H9 (cell line): ENCODE results near the gene COPE. TPM values are rescaled to one million over a fixed set of nuclear protein-coding genes. Genes with fewer than 3 reads are reported as not detected.

Experiments
- DNase-seq: peaks from one replicate; pipeline ENCODE4 v3.0.0-alpha.2; 2017
- H2AFZ ChIP-seq: one replicate; pipeline ENCODE4 v1.6.1; 2013; ENCODE audit warnings: mild to moderate bottlenecking, low read length, control low read depth, moderate library complexity
- H2AK5ac ChIP-seq: 2 replicates; pipeline ENCODE4 v1.6.1; 2013; ENCODE audit warnings: low read length, control low read depth, mixed read lengths; ENCODE audit not compliant: insufficient read length
- H2BK120ac ChIP-seq: one replicate; pipeline ENCODE4 v1.6.1; 2013; ENCODE audit warnings: low read depth, mild to moderate bottlenecking, low read length, control low read depth, inconsistent platforms; ENCODE audit not compliant: poor library complexity, severe bottlenecking
- H2BK12ac ChIP-seq: 2 replicates; pipeline ENCODE4 v1.6.1; 2013; ENCODE audit warnings: low read length, control low read depth, mixed read lengths, low read depth; ENCODE audit not compliant: insufficient read length
- H2BK15ac ChIP-seq: 2 replicates; pipeline ENCODE4 v1.6.1; 2013; ENCODE audit warnings: low read depth, low read length, control low read depth
- H2BK20ac ChIP-seq: one replicate; pipeline ENCODE4 v1.6.1; 2013; ENCODE audit warnings: low read depth, mild to moderate bottlenecking, low read length, control low read depth, inconsistent platforms; ENCODE audit not compliant: poor library complexity, severe bottlenecking
- H2BK5ac ChIP-seq: 2 replicates; pipeline ENCODE4 v1.6.1; 2013; ENCODE audit warnings: low read length, control low read depth, mixed read lengths; ENCODE audit not compliant: insufficient read length
- H3K14ac ChIP-seq: 2 replicates; pipeline ENCODE4 v1.6.1; 2013; ENCODE audit warnings: low read length, control low read depth; ENCODE audit not compliant: insufficient read depth
- H3K18ac ChIP-seq: 2 replicates; pipeline ENCODE4 v1.6.1; 2013; ENCODE audit warnings: low read depth, mild to moderate bottlenecking, mixed read lengths, low read length, control low read depth; ENCODE audit not compliant: insufficient read length
- H3K23ac ChIP-seq: 2 replicates; pipeline ENCODE4 v1.6.1; 2013; ENCODE audit warnings: low read length, control low read depth, mixed read lengths, low read depth; ENCODE audit not compliant: insufficient read length
- H3K23me2 ChIP-seq: 2 replicates; pipeline ENCODE4 v1.6.1; 2013; ENCODE audit warnings: low read depth, mild to moderate bottlenecking, mixed read lengths, low read length, control low read depth; ENCODE audit not compliant: insufficient read length, poor library complexity, severe bottlenecking
- H3K27ac ChIP-seq: 2 replicates; pipeline ENCODE4 v1.5.1; 2013; ENCODE audit warnings: low read length, control low read depth, mixed read lengths, low read depth; ENCODE audit not compliant: insufficient read length
- H3K27me3 ChIP-seq: 2 replicates; pipeline ENCODE4 v1.6.1; 2013; ENCODE audit warnings: low read length, control low read depth, inconsistent platforms; ENCODE audit not compliant: insufficient read depth
- H3K4ac ChIP-seq: 2 replicates; pipeline ENCODE4 v1.6.1; 2013; ENCODE audit warnings: low read depth, mild to moderate bottlenecking, control low read depth, inconsistent platforms, low read length, moderate library complexity
- H3K4me1 ChIP-seq: 2 replicates; pipeline ENCODE4 v1.6.1; 2013; ENCODE audit warnings: low read length, control low read depth, inconsistent platforms; ENCODE audit not compliant: insufficient read depth
- H3K4me2 ChIP-seq: 2 replicates; pipeline ENCODE4 v1.6.1; 2013; ENCODE audit warnings: low read length, control low read depth, mixed read lengths; ENCODE audit not compliant: insufficient read length, insufficient read depth
- H3K56ac ChIP-seq: 2 replicates; pipeline ENCODE4 v1.6.1; 2013; ENCODE audit warnings: low read depth, mild to moderate bottlenecking, mixed read lengths, low read length, control low read depth; ENCODE audit not compliant: insufficient read length
- H3K79me1 ChIP-seq: 2 replicates; pipeline ENCODE4 v1.6.1; 2013; ENCODE audit warnings: low read depth, mild to moderate bottlenecking, moderate library complexity, low read length, control low read depth, inconsistent platforms; ENCODE audit not compliant: insufficient read depth, poor library complexity, severe bottlenecking
- H3K79me2 ChIP-seq: 2 replicates; pipeline ENCODE4 v1.6.1; 2013; ENCODE audit warnings: low read length, control low read depth, inconsistent platforms; ENCODE audit not compliant: insufficient read depth
- H3K9ac ChIP-seq: 2 replicates; pipeline ENCODE4 v1.6.1; 2013; ENCODE audit warnings: low read length, control low read depth, mixed read lengths; ENCODE audit not compliant: insufficient read length; ENCODE audit errors: extremely low read depth
- H3K9me3 ChIP-seq: one replicate; pipeline ENCODE4 v1.6.1; 2013; ENCODE audit warnings: low read depth, low read length, inconsistent platforms; ENCODE audit not compliant: control insufficient read depth
- H3T11ph ChIP-seq: one replicate; pipeline ENCODE4 v1.6.1; 2013; ENCODE audit warnings: mild to moderate bottlenecking, low read length, control low read depth, inconsistent platforms
- H4K20me1 ChIP-seq: one replicate; pipeline ENCODE4 v1.6.1; 2013; ENCODE audit not compliant: control insufficient read depth, insufficient read length, insufficient read depth
- H4K5ac ChIP-seq: 2 replicates; pipeline ENCODE4 v1.6.1; 2013; ENCODE audit warnings: low read depth, mild to moderate bottlenecking, mixed read lengths, low read length, control low read depth; ENCODE audit not compliant: insufficient read length
- H4K8ac ChIP-seq: replicated peaks from 2 replicates; pipeline ENCODE4 v1.6.1; 2013; ENCODE audit warnings: low read length, control low read depth, mixed read lengths, low read depth; ENCODE audit not compliant: insufficient read length
- H4K91ac ChIP-seq: 2 replicates; pipeline ENCODE4 v1.6.1; 2013; ENCODE audit warnings: low read depth, mild to moderate bottlenecking, moderate library complexity, mixed read lengths, low read length, control low read depth; ENCODE audit not compliant: insufficient read length
- H3K27ac Mint-ChIP-seq, 3 experiments: 2 replicates in 2 of 3; 3 replicates in 1 of 3; pipeline ENCODE4 v1.8.0; 2020 to 2021; ENCODE audit warnings: mixed read lengths in 3 of 3, mild to moderate bottlenecking in 1 of 3, moderate library complexity in 1 of 3
- H3K27me3 Mint-ChIP-seq: 2 replicates; pipeline ENCODE4 v1.8.0; 2021; ENCODE audit warnings: low read depth, mild to moderate bottlenecking, moderate library complexity, mixed read lengths
- H3K36me3 Mint-ChIP-seq, 3 experiments: 2 replicates in 2 of 3; 3 replicates in 1 of 3; pipeline ENCODE4 v1.8.0; 2020 to 2021; ENCODE audit warnings: low read depth in 3 of 3, mixed read lengths in 3 of 3; ENCODE audit not compliant: insufficient read depth in 1 of 3
- H3K4me1 Mint-ChIP-seq, 2 experiments: 2 replicates each; pipeline ENCODE4 v1.8.0; 2020; ENCODE audit warnings: mixed read lengths in 2 of 2
- H3K4me3 Mint-ChIP-seq, 2 experiments: 2 replicates in 1 of 2; 3 replicates in 1 of 2; pipeline ENCODE4 v1.8.0; 2020 to 2021; ENCODE audit warnings: mild to moderate bottlenecking in 2 of 2, mixed read lengths in 2 of 2, moderate library complexity in 1 of 2
- H3K9me3 Mint-ChIP-seq, 2 experiments: 2 replicates in 1 of 2; 3 replicates in 1 of 2; pipeline ENCODE4 v1.8.0; 2020; ENCODE audit warnings: mild to moderate bottlenecking in 2 of 2, mixed read lengths in 2 of 2, moderate library complexity in 1 of 2
- WGBS: extraction: QIAGEN DNeasy Blood & Tissue Kit; methylation state at CpG from one replicate; pipeline ENCODE4 v1.1.7; 2013; ENCODE audit warnings: missing lambda C conversion rate, low lambda C conversion rate, mixed read lengths; ENCODE audit not compliant: insufficient read length; ENCODE audit errors: extremely low coverage; 5-methylcytosine and 5-hydroxymethylcytosine counted together
- total RNA-seq: library from RNA; stranded (reverse); gene quantifications from 2 replicates; pipeline ENCODE4 v1.2.1, GENCODE V29; 2021
- TF ChIP-seq, protein P1 (sequence below): fragments of 200-600 bp; sonication (generic); conservative IDR thresholded peaks from 3 replicates; pipeline ENCODE4 v1.8.0; 2021; ENCODE audit warnings: antibody characterized with exemption, mild to moderate bottlenecking

The COPE gene
- total RNA-seq, 1 experiment from 2014 or later = 198 TPM

GRCh38 chr19:18948976-18949356 lies 29.8 kb upstream of the COPE start:
- no peak overlapping the region for H2AFZ ChIP-seq
- H3K9me3 Mint-ChIP-seq = peaks cover 0 to 2% of the 10 kb centered on the region in 2 experiments; a peak in 1 of 5 replicates
- H3K79me1 ChIP-seq = no peaks in the 10 kb centered on the region
- no peak overlapping the region for H4K91ac ChIP-seq
- no CpG with 5 or more reads among the region's 5 CpGs for WGBS
- no peaks in the 10 kb centered on the region for H3K27me3 ChIP-seq
- H3K4me1 ChIP-seq = no peaks in the 10 kb centered on the region
- H2BK5ac ChIP-seq = no peak overlapping the region
- H3K23me2 ChIP-seq = no peaks in the 10 kb centered on the region
- H3K27me3 Mint-ChIP-seq = peaks cover 44% of the 10 kb centered on the region
- no peaks in the 10 kb centered on the region for H3K9me3 ChIP-seq
- no peak overlapping the region for H3K4me3 Mint-ChIP-seq
- H3K4me1 Mint-ChIP-seq = no peaks in the 10 kb centered on the region
- H3K23ac ChIP-seq = no peak overlapping the region
- H3K56ac ChIP-seq = no peak overlapping the region
- no peaks in the 10 kb centered on the region for H3K79me2 ChIP-seq
- H3K36me3 Mint-ChIP-seq = no peaks in the 10 kb centered on the region
- H2BK15ac ChIP-seq = no peak overlapping the region
- H4K8ac ChIP-seq = no peak overlapping the region
- H2BK120ac ChIP-seq = no peak overlapping the region
- TF ChIP-seq, protein P1, sequence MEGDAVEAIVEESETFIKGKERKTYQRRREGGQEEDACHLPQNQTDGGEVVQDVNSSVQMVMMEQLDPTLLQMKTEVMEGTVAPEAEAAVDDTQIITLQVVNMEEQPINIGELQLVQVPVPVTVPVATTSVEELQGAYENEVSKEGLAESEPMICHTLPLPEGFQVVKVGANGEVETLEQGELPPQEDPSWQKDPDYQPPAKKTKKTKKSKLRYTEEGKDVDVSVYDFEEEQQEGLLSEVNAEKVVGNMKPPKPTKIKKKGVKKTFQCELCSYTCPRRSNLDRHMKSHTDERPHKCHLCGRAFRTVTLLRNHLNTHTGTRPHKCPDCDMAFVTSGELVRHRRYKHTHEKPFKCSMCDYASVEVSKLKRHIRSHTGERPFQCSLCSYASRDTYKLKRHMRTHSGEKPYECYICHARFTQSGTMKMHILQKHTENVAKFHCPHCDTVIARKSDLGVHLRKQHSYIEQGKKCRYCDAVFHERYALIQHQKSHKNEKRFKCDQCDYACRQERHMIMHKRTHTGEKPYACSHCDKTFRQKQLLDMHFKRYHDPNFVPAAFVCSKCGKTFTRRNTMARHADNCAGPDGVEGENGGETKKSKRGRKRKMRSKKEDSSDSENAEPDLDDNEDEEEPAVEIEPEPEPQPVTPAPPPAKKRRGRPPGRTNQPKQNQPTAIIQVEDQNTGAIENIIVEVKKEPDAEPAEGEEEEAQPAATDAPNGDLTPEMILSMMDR = no peak
- H4K20me1 ChIP-seq = no peaks in the 10 kb centered on the region
- H2BK20ac ChIP-seq = no peak overlapping the region
- H3K18ac ChIP-seq = no peak overlapping the region
- no peak overlapping the region for H2AK5ac ChIP-seq
- H3K9ac ChIP-seq = no peak overlapping the region
- H3K27ac Mint-ChIP-seq = no peak overlapping the region; a peak in 1 of 7 replicates
- no peak overlapping the region for H2BK12ac ChIP-seq
- no peak overlapping the region for H3K4me2 ChIP-seq
- no peak overlapping the region for H3K4ac ChIP-seq
- DNase-seq = no peak
- no peak overlapping the region for H3T11ph ChIP-seq
- no peak overlapping the region for H4K5ac ChIP-seq
- H3K27ac ChIP-seq = no peak overlapping the region
- no peak overlapping the region for H3K14ac ChIP-seq
